ENCODE data around the gene DIP2C. TPM values are rescaled to one million over a fixed set of nuclear protein-coding genes. Genes with fewer than 3 reads are reported as not detected.
A peak's percentile ranks its signal among the peaks of the same experiment; 100 is the strongest.

Gene DIP2C
- total RNA-seq, 1 donor from 2014 or later = 0.53 TPM

DNA sequence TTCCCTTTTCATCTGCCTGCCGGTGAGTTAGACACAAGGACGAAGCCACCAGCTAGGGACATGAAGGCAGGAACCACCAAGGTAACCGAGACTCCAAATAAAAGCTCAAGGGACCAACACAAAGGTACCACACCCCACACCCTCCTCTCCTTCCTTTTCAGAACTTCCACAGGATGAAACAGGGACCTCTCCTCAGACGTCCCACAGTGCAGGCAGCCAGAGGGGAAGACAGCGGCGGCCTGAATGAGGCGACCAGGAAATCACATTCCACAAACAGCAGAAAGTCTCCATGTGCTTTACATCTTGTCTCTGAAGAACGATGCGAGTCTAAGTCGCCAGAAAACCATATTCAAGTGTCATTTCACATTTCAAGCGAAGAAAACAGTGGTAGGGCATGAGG, 97.8 kb downstream of the DIP2C start:
- Histone ChIP-seq H3K36me3 (ENCODE audit: control insufficient read depth, insufficient read depth, low read length) (no peaks in the 10 kb centered on the region), H3K27me3 (ENCODE audit: control insufficient read depth, insufficient read depth, low read length) (no peaks in the 10 kb centered on the region), H3K4me3 (ENCODE audit: low read depth, low read length) (no peak overlapping the region)
- TF ChIP-seq, protein P1, sequence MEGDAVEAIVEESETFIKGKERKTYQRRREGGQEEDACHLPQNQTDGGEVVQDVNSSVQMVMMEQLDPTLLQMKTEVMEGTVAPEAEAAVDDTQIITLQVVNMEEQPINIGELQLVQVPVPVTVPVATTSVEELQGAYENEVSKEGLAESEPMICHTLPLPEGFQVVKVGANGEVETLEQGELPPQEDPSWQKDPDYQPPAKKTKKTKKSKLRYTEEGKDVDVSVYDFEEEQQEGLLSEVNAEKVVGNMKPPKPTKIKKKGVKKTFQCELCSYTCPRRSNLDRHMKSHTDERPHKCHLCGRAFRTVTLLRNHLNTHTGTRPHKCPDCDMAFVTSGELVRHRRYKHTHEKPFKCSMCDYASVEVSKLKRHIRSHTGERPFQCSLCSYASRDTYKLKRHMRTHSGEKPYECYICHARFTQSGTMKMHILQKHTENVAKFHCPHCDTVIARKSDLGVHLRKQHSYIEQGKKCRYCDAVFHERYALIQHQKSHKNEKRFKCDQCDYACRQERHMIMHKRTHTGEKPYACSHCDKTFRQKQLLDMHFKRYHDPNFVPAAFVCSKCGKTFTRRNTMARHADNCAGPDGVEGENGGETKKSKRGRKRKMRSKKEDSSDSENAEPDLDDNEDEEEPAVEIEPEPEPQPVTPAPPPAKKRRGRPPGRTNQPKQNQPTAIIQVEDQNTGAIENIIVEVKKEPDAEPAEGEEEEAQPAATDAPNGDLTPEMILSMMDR (IDR thresholded peaks at IDR 0.05; ENCODE audit: insufficient read depth, low read length, severe bottlenecking) = no peak
- FAIRE-seq (no peak), DNase-seq (ENCODE audit: low read depth) (no peak)

DNA sequence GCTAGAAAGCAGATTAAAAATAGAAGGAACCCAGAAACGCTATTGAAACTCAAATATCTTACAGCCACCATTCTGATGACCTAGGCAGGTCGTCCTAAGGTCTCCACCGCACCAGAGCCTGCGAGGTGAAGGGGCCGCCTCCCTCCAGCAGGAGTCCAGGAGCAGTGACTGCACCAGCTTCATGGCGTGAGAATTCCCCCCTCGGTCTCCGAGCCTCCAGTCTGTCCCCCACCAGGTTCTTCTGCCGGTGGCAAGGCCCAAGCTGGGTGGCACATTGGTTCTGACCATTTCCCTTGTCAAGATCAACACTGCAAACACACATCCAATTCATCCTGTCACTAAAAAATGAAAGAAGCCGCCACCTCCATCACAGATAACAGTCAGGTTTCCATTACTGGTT, 98.7 kb downstream of the DIP2C start:
- TF ChIP-seq, protein P1 (IDR thresholded peaks at IDR 0.05; ENCODE audit: insufficient read depth, low read length, severe bottlenecking) = no peak
- Histone ChIP-seq H3K4me3 (ENCODE audit: low read depth, low read length) (no peak overlapping the region), H3K27me3 (ENCODE audit: control insufficient read depth, insufficient read depth, low read length) (no peaks in the 10 kb centered on the region), H3K36me3 (ENCODE audit: control insufficient read depth, insufficient read depth, low read length) (no peaks in the 10 kb centered on the region)
- FAIRE-seq (no peak), DNase-seq (ENCODE audit: low read depth) (no peak)

DNA sequence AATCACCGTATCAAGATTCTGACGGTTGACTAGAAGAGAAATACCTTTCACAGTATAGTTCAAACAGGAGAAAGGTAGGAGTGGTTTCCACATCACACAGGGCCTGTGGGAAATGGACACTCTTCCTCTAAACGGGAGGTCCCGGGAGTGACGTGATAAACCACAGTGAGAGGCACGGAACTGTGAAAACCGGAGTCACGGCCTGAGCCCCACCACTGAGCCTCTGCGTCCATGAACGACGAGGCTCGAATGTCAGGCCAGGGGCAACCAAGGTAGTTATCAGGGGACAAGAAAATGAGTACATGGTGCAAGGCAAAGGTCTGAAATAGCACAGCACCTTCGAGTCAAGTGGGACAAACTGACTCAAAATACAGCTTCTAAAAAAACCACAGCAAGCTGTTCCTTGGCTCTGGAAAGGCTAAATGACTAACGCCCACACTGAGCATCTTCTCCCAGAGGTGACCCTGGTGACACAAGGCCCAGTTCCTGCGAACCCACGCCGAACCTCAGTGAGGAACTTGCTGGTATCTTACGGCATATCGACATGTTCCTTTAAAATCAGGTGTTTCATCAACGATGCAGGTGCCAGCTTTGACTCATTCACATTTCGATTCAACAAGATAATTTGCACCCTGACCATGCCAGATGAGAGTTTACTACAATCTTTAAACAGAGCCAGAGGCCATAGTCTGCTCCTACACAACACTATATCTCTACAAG, 99.3 kb downstream of the DIP2C start:
- TF ChIP-seq, protein P1 (IDR thresholded peaks at IDR 0.05; ENCODE audit: insufficient read depth, low read length, severe bottlenecking) = no peak
- FAIRE-seq (no peak), DNase-seq (ENCODE audit: low read depth) (no peak)
- H3K36me3 ChIP-seq (ENCODE audit: control insufficient read depth, insufficient read depth, low read length) = no peaks in the 10 kb centered on the region
- H3K27me3 ChIP-seq (ENCODE audit: control insufficient read depth, insufficient read depth, low read length) = no peaks in the 10 kb centered on the region
- H3K4me3 ChIP-seq (ENCODE audit: low read depth, low read length) = no peak overlapping the region

DNA sequence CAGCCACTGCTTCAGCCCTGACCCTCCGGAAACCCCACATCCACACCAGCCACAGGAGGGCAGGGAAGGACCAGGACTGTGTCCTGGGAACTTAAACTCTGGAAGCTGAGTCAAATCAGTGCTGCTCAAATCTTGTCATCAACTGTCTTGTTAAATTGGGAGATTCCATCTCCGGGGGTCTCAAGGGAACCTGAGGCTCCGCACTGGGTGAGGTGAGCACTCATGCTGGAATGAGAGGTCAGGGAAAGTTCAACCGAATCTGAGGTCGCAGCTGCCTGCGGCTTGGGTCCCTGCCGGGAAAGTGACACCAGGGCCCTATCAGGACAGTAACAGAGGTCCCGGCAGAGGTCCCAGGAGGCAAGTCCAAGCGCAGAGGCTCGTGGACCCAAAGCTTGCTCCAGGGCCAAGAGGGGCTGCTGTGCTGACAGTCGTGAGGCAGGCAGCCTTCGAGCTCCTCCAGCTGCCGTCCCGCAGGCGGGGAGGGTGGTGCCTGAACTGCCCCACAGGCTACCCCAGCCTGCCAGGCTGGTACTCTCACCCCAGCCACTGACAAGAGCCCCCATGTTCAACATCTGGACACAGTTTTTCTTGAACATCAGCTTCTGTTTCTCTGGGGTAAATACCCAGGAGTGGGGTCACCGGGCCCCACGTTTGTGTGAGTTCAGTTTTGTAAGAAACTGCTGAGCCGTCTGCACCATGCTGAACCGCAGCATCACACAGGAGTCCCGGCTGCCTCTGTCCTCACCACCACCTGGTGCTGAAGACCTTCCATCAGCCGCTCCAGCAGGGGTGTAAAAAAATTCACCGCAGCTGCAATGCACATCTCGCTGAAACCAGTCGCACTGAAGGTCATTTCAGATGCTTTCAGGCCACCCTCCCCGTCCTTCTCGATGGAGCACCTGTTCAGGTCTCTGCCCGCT, 101.0 kb downstream of the DIP2C start:
- Histone ChIP-seq H3K27me3 (ENCODE audit: control insufficient read depth, insufficient read depth, low read length) (no peaks in the 10 kb centered on the region), H3K36me3 (ENCODE audit: control insufficient read depth, insufficient read depth, low read length) (no peaks in the 10 kb centered on the region), H3K4me3 (ENCODE audit: low read depth, low read length) (no peak overlapping the region)
- DNase-seq (ENCODE audit: low read depth) = no peak
- FAIRE-seq = no peak
- TF ChIP-seq, protein P1 (IDR thresholded peaks at IDR 0.05; ENCODE audit: insufficient read depth, low read length, severe bottlenecking) = no peak

DNA sequence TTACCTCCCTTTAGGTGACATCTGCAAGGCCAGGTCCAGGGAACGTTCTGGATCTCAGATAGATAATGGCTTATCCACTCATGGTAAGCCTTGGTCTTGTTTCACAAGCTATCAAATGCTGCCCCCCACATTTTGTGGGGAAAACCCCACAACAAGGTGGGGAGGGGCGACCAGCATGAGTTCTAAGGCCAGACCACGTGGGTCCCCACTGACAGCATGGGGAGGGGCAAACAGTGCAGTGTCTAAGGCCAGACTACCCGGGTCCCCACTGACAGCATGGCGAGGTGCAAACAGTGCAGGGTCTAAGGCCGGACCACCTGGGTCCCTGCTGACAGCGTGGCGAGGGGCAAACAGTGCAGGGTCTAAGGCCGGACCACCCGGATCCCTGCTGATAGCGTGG, 102.8 kb downstream of the DIP2C start:
- FAIRE-seq = peak; percentile 18
- TF ChIP-seq, protein P1 (IDR thresholded peaks at IDR 0.05; ENCODE audit: insufficient read depth, low read length, severe bottlenecking) = no peak
- H3K36me3 ChIP-seq (ENCODE audit: control insufficient read depth, insufficient read depth, low read length) = no peaks in the 10 kb centered on the region
- H3K27me3 ChIP-seq (ENCODE audit: control insufficient read depth, insufficient read depth, low read length) = no peaks in the 10 kb centered on the region
- no peak overlapping the region for H3K4me3 ChIP-seq (ENCODE audit: low read depth, low read length)
- no peak for DNase-seq (ENCODE audit: low read depth)

Data from bronchial epithelial cell (primary cell).